ENCODE data around the gene MAP3K21.

The MAP3K21 gene

GRCh38 chr1:233326319-233326718 lies 1.2 kb upstream of the MAP3K21 start:
- no peak for DNase-seq (ENCODE audit: low read depth)

GRCh38 chr1:233326811-233327650 lies 493 bp upstream of the MAP3K21 start:
- peak; percentile 86 for DNase-seq (ENCODE audit: low read depth)

- no peak for DNase-seq (ENCODE audit: low read depth)
These were observed 808 bp downstream of the MAP3K21 start for GRCh38 chr1:233328142-233328921.

- no peak for DNase-seq (ENCODE audit: low read depth)
These were observed 4.4 kb downstream of the MAP3K21 start for GRCh38 chr1:233331676-233332519.

- DNase-seq (ENCODE audit: low read depth): no peak
These were observed 5.6 kb downstream of the MAP3K21 start for GRCh38 chr1:233333086-233333485.

GRCh38 chr1:233334092-233334491 lies 6.6 kb downstream of the MAP3K21 start:
- DNase-seq (ENCODE audit: low read depth): no peak

- no peak for DNase-seq (ENCODE audit: low read depth)
These were observed 9.3 kb downstream of the MAP3K21 start for GRCh38 chr1:233336554-233337456.

- no peak for DNase-seq (ENCODE audit: low read depth)
These were observed 10.0 kb downstream of the MAP3K21 start for GRCh38 chr1:233337505-233337904.

GRCh38 chr1:233338102-233338501 lies 10.6 kb downstream of the MAP3K21 start:
- DNase-seq (ENCODE audit: low read depth): no peak

- DNase-seq (ENCODE audit: low read depth): no peak
These were observed 12.6 kb downstream of the MAP3K21 start for GRCh38 chr1:233340031-233340555.

- DNase-seq (ENCODE audit: low read depth): no peak
These were observed 13.5 kb downstream of the MAP3K21 start for GRCh38 chr1:233340966-233341516.

- DNase-seq (ENCODE audit: low read depth): no peak
These were observed 14.6 kb downstream of the MAP3K21 start for GRCh38 chr1:233342086-233342485.

- DNase-seq (ENCODE audit: low read depth): no peak
These were observed 15.7 kb downstream of the MAP3K21 start for GRCh38 chr1:233343262-233343661.

GRCh38 chr1:233347338-233347737 lies 19.8 kb downstream of the MAP3K21 start:
- no peak for DNase-seq (ENCODE audit: low read depth)

- no peak for DNase-seq (ENCODE audit: low read depth)
These were observed 21.6 kb downstream of the MAP3K21 start for GRCh38 chr1:233349137-233349536.

GRCh38 chr1:233354983-233355382 lies 27.5 kb downstream of the MAP3K21 start:
- no peak for DNase-seq (ENCODE audit: low read depth)

- DNase-seq (ENCODE audit: low read depth): no peak
These were observed 28.5 kb downstream of the MAP3K21 start for GRCh38 chr1:233355841-233356704.

- no peak for DNase-seq (ENCODE audit: low read depth)
These were observed 29.1 kb downstream of the MAP3K21 start for GRCh38 chr1:233356705-233356987.

- no peak for DNase-seq (ENCODE audit: low read depth)
These were observed 30.3 kb downstream of the MAP3K21 start for GRCh38 chr1:233357595-233358397.
